NB4 (cell line): ENCODE results near the gene KAZALD1.

Experiments used
- DNase-seq: peaks from one replicate; pipeline ENCODE4 v3.0.0; 2010; ENCODE audit warnings: low read depth
- H3K4me3 ChIP-seq: one replicate; pipeline ENCODE4 v1.5.1; 2011; ENCODE audit warnings: mild to moderate bottlenecking, low read depth, low read length, moderate library complexity
- CTCF ChIP-seq: IDR thresholded peaks from one replicate; pipeline ENCODE4 v1.5.1; 2012; ENCODE audit warnings: low read depth, low read length
- MAX ChIP-seq: IDR thresholded peaks from 2 replicates; pipeline ENCODE4 v1.6.1; 2011; ENCODE audit warnings: low read depth, low read length
- MYC ChIP-seq: IDR thresholded peaks from 2 replicates; pipeline ENCODE4 v1.6.1; 2011; ENCODE audit warnings: low read depth, low read length
- POLR2A ChIP-seq: IDR thresholded peaks from 2 replicates; pipeline ENCODE4 v1.6.1; 2011; ENCODE audit warnings: mild to moderate bottlenecking; ENCODE audit not compliant: insufficient read length; ENCODE audit errors: extremely low read depth

The KAZALD1 gene

GRCh38 chr10:101066896-101067355, 5.1 kb downstream of the KAZALD1 start:
- no peak for DNase-seq
- peak overlapping the region; percentile 81 for H3K4me3 ChIP-seq
- TF ChIP-seq POLR2A (no peak), CTCF (no peak), MAX (no peak), MYC (no peak)

- TF ChIP-seq POLR2A, result peak; percentile 57
- peak; percentile 75 for TF ChIP-seq MAX
- peak; percentile 66 for TF ChIP-seq MYC
- peak; percentile 93 for TF ChIP-seq CTCF
- DNase-seq, result peak; percentile 95
Observed at GRCh38 chr10:101067356-101068083, 5.7 kb downstream of the KAZALD1 start.

GRCh38 chr10:101069441-101069840, 7.7 kb downstream of the KAZALD1 start:
- no peak overlapping the region for H3K4me3 ChIP-seq
- TF ChIP-seq CTCF (no peak), MAX (no peak), MYC (no peak), POLR2A (no peak)
- DNase-seq, result no peak

More at GRCh38 chr10:101067356-101068083, 5.7 kb downstream of the KAZALD1 start:
- H3K4me3 ChIP-seq, result peak overlapping the region; percentile 81

GRCh38 chr10:101070098-101070497, 8.3 kb downstream of the KAZALD1 start:
- no peak for TF ChIP-seq CTCF
- TF ChIP-seq MAX, result no peak
- no peak for TF ChIP-seq POLR2A
- no peak for TF ChIP-seq MYC
- DNase-seq, result no peak
- H3K4me3 ChIP-seq, result no peak overlapping the region

GRCh38 chr10:101071267-101071884, 9.6 kb downstream of the KAZALD1 start:
- TF ChIP-seq POLR2A, result no peak
- TF ChIP-seq MAX, result peak; percentile 45
- no peak overlapping the region for H3K4me3 ChIP-seq
- peak; percentile 100 for DNase-seq

- DNase-seq, result no peak
- no peak overlapping the region for H3K4me3 ChIP-seq
- TF ChIP-seq MAX, result no peak
- no peak for TF ChIP-seq POLR2A
- no peak for TF ChIP-seq CTCF
Observed at GRCh38 chr10:101071885-101072433, 10.2 kb downstream of the KAZALD1 start.
